ENCODE results near the gene ABCB10.
"Not testable (repeated sequence)": the region's sequence is repeated elsewhere in the genome, so short reads cannot be mapped to it uniquely, and the experiment has no call there.

Gene ABCB10

GRCh38 chr1:229531326-229531725 lies 27.2 kb downstream of the ABCB10 start:
- DNase-seq = no peak

GRCh38 chr1:229529639-229530038 lies 28.9 kb downstream of the ABCB10 start:
- no peak for DNase-seq

- DNase-seq = no peak
These were observed 31.8 kb downstream of the ABCB10 start for GRCh38 chr1:229526695-229527094.

GRCh38 chr1:229523052-229523451 lies 35.5 kb downstream of the ABCB10 start:
- DNase-seq = no peak

- DNase-seq = peak; percentile 26
These were observed 43.8 kb downstream of the ABCB10 start for GRCh38 chr1:229514578-229515275.

GRCh38 chr1:229511625-229512024 lies 46.9 kb downstream of the ABCB10 start:
- DNase-seq = not testable (repeated sequence)

- DNase-seq = not testable (repeated sequence)
These were observed 47.3 kb downstream of the ABCB10 start for GRCh38 chr1:229511201-229511600.

- no peak for DNase-seq
These were observed 48.9 kb downstream of the ABCB10 start for GRCh38 chr1:229509576-229509975.

- DNase-seq = no peak
These were observed 49.6 kb downstream of the ABCB10 start for GRCh38 chr1:229508823-229509337.

- peak; percentile 94 for DNase-seq
These were observed 50.3 kb downstream of the ABCB10 start, which contains the start of gene NUP133 for GRCh38 chr1:229507951-229508822. Gene NUP133, minus strand, starts transcription at chr1:229508341. Its CDS starts 92 bp downstream, at chr1:229508249.

GRCh38 chr1:229507502-229507901 lies 51.0 kb downstream of the ABCB10 start:
- no peak for DNase-seq

GRCh38 chr1:229506633-229507032 lies 51.9 kb downstream of the ABCB10 start:
- DNase-seq = no peak

GRCh38 chr1:229495782-229496181 lies 62.7 kb downstream of the ABCB10 start:
- no peak for DNase-seq

- DNase-seq = no peak
These were observed 71.3 kb downstream of the ABCB10 start for GRCh38 chr1:229487181-229487580.

- DNase-seq = no peak
These were observed 73.2 kb downstream of the ABCB10 start for GRCh38 chr1:229485318-229485717.

GRCh38 chr1:229482511-229482910 lies 76.0 kb downstream of the ABCB10 start:
- no peak for DNase-seq

GRCh38 chr1:229480495-229480894 lies 78.0 kb downstream of the ABCB10 start:
- no peak for DNase-seq

GRCh38 chr1:229479660-229480399 lies 78.7 kb downstream of the ABCB10 start:
- no peak for DNase-seq

- no peak for DNase-seq
These were observed 79.7 kb downstream of the ABCB10 start for GRCh38 chr1:229478852-229479251.

GRCh38 chr1:229475859-229476258 lies 82.6 kb downstream of the ABCB10 start:
- DNase-seq = not testable (repeated sequence)

GRCh38 chr1:229474509-229474908 lies 84.0 kb downstream of the ABCB10 start:
- no peak for DNase-seq

- no peak for DNase-seq
These were observed 87.3 kb downstream of the ABCB10 start for GRCh38 chr1:229471175-229471574.

Measured in T1000 (cell line).